CD4-positive, alpha-beta T cell (primary cell): ENCODE data around the gene CTLA4. TPM values are rescaled to one million over a fixed set of nuclear protein-coding genes. Genes with fewer than 3 reads are reported as not detected.

Source experiments
- ATAC-seq: fragments of 200-7000 bp; cut with Tn5 transposase; one replicate; pipeline ENCODE4 v1.10.0; 2022; ENCODE audit warnings: mild to moderate bottlenecking; ENCODE audit not compliant: poor library complexity
- CTCF ChIA-PET: fragments of 350-600 bp; sonication (Branson Sonifier 250); formaldehyde crosslinking; loops from one replicate; lab custom pipeline; 2021; ENCODE audit warnings: antibody characterized with exemption, inconsistent platforms; lab: Charles Lee
- POLR2A ChIA-PET: fragments of 350-600 bp; sonication (Branson Sonifier 250); formaldehyde crosslinking; loops from one replicate; lab custom pipeline; 2021; ENCODE audit warnings: antibody characterized with exemption, inconsistent platforms; lab: Charles Lee
- DNase-seq, 14 experiments: peaks; one replicate each; pipeline ENCODE4 v3.0.0-alpha.2; 2013 to 2020; ENCODE audit warnings: mixed read lengths in 2 of 14
- H3K27ac ChIP-seq, 2 donors: one replicate each; pipeline versions ENCODE4 v1.5.1 to v1.7.0; 2013; ENCODE audit warnings: low read length in 2 of 2, low read depth in 1 of 2, mild to moderate bottlenecking in 1 of 2
- H3K27me3 ChIP-seq, 2 experiments: 1 replicate in 1 of 2; 2 replicates in 1 of 2; pipeline versions ENCODE4 v1.6.1 to v1.7.0; 2013; ENCODE audit warnings: low read length in 2 of 2, control low read depth in 1 of 2, mild to moderate bottlenecking in 1 of 2, moderate library complexity in 1 of 2; ENCODE audit not compliant: insufficient read depth in 2 of 2, control insufficient read depth in 1 of 2
- H3K36me3 ChIP-seq: one replicate; pipeline ENCODE4 v1.6.1; 2013; ENCODE audit warnings: low read length, control low read depth; ENCODE audit not compliant: insufficient read depth
- H3K4me1 ChIP-seq: one replicate; pipeline ENCODE4 v1.6.1; 2013; ENCODE audit warnings: low read length, control low read depth; ENCODE audit not compliant: insufficient read depth
- H3K4me3 ChIP-seq: one replicate; pipeline ENCODE4 v1.5.1; 2013; ENCODE audit warnings: mild to moderate bottlenecking, low read length, moderate library complexity
- H3K9me3 ChIP-seq, 2 experiments: 1 replicate in 1 of 2; 2 replicates in 1 of 2; pipeline versions ENCODE4 v1.6.1 to v1.7.0; 2013; ENCODE audit warnings: low read length in 2 of 2, mild to moderate bottlenecking in 2 of 2, control low read depth in 1 of 2, moderate library complexity in 1 of 2; ENCODE audit not compliant: control insufficient read depth in 1 of 2, insufficient read depth in 1 of 2
- H3K27ac Mint-ChIP-seq: one replicate; pipeline ENCODE4 v1.8.0; 2020; ENCODE audit warnings: mixed read lengths
- H3K27me3 Mint-ChIP-seq: one replicate; pipeline ENCODE4 v1.8.0; 2021; ENCODE audit warnings: mixed read lengths
- H3K36me3 Mint-ChIP-seq: one replicate; pipeline ENCODE4 v1.8.0; 2021; ENCODE audit warnings: low read depth, mixed read lengths
- H3K4me1 Mint-ChIP-seq: one replicate; pipeline ENCODE4 v1.8.0; 2021; ENCODE audit warnings: low read depth, mixed read lengths
- H3K4me3 Mint-ChIP-seq: one replicate; pipeline ENCODE4 v1.8.0; 2020; ENCODE audit warnings: mild to moderate bottlenecking, mixed read lengths
- H3K9me3 Mint-ChIP-seq: one replicate; pipeline ENCODE4 v1.8.0; 2020; ENCODE audit warnings: mixed read lengths
- CTCF ChIP-seq: fragments of 200-600 bp; IDR thresholded peaks from one replicate; pipeline ENCODE4 v1.8.0; 2022; ENCODE audit warnings: antibody characterized with exemption, mild to moderate bottlenecking
- intact Hi-C, 2 experiments: fragments of 100-400 bp; cut with DNase I in 1 of 2; cut with micrococcal nuclease in 1 of 2; formaldehyde crosslinking; loops; one replicate each; pipeline versions ENCODE4 v1.15.1 to v1.9.0; 2023 to 2025; cut with DNase I, micrococcal nuclease
- total RNA-seq, 174 experiments: library from RNA in 2 of 174; stranded (reverse) in 2 of 174; gene quantifications; one replicate each; pipeline ENCODE4 v1.2.3 and lab custom pipeline; 2021 to 2026

CTLA4 gene
- total RNA-seq, 2 experiments from 2014 or later: 49.8 to 52.0 TPM

GRCh38 chr2:203909261-203909967, 41.8 kb downstream of the CTLA4 start:
- Histone ChIP-seq H3K4me3 (peak overlapping the region; percentile 39), H3K36me3 (no peaks in the 10 kb centered on the region), H3K27me3 (no peaks in the 10 kb centered on the region), H3K27ac (no peak overlapping the region), H3K9me3 (no peaks in the 10 kb centered on the region), H3K4me1 (peaks cover 13% of the 10 kb centered on the region)
- Mint-ChIP-seq H3K36me3 (no peaks in the 10 kb centered on the region), H3K4me1 (peaks cover 19% of the 10 kb centered on the region), H3K9me3 (no peaks in the 10 kb centered on the region), H3K27me3 (no peaks in the 10 kb centered on the region), H3K4me3 (peak overlapping the region; percentile 5), H3K27ac (peak overlapping the region; percentile 18)
- DNase-seq (peak in 7 of 14 experiments; percentile 10 to 70 (median 45)), ATAC-seq (peak; percentile 82)
- ChIA-PET CTCF (interaction anchor here (0.7 to 3.4 kb wide), 14 partner anchors 10 to 425 kb away, joined by 3 to 19 read pairs (median 4); partner anchors contain the start of gene CTLA4), POLR2A (interaction anchor here (0.7 to 1.7 kb wide), 10 partner anchors 35 to 429 kb away, joined by 3 to 10 read pairs (median 4); partner anchors contain the start of gene CTLA4)
- intact Hi-C loops: loop anchor here (1.0 to 2.0 kb wide), 5 partner anchors 41 to 685 kb away; no protein-coding TSS in a partner anchor
- peak; percentile 87 for TF ChIP-seq CTCF

- no peak overlapping the region for H3K27ac ChIP-seq
- ChIA-PET CTCF (interaction anchor here (0.7 to 3.4 kb wide), 13 partner anchors 10 to 425 kb away, joined by 3 to 19 read pairs (median 4); partner anchors contain the start of gene CTLA4), POLR2A (interaction anchor here (0.6 to 1.7 kb wide), 11 partner anchors 9 to 429 kb away, joined by 3 to 10 read pairs (median 4); partner anchors contain the start of gene CTLA4)
- H3K9me3 ChIP-seq: no peaks in the 10 kb centered on the region
- intact Hi-C loops: loop anchor here (1.0 to 10.0 kb wide), 6 partner anchors 41 to 1335 kb away; no protein-coding TSS in a partner anchor
- Mint-ChIP-seq H3K27ac (no peak overlapping the region), H3K4me1 (peaks cover 24% of the 10 kb centered on the region), H3K27me3 (no peaks in the 10 kb centered on the region), H3K9me3 (no peaks in the 10 kb centered on the region), H3K4me3 (no peak overlapping the region), H3K36me3 (no peaks in the 10 kb centered on the region)
- H3K4me1 ChIP-seq: peaks cover 17% of the 10 kb centered on the region
- TF ChIP-seq CTCF: peak; percentile 36
- ATAC-seq: no peak
- H3K4me3 ChIP-seq: no peak overlapping the region
- no peaks in the 10 kb centered on the region for H3K27me3 ChIP-seq
- DNase-seq: no peak
- H3K36me3 ChIP-seq: no peaks in the 10 kb centered on the region
These were observed 42.4 kb downstream of the CTLA4 start for GRCh38 chr2:203909974-203910373.

DNA sequence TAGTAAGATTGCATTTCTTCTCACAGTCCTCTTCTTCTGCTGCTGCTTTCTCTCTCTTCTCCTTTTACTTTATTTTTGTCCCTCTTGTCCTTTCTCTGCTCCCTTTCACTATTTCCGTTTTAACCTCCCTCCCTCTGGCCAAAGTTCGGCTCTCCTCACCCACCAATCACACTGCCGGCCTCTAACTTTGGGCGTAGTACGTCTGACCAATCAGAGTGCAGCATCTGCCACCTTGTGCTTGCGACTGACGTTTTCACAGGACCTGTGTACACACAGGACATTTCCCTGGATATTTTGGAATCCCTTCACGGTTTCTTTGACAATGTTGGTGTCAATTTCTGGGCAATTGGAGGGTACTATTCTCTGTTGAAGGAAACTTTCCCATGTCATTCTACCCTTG, 46.4 kb downstream of the CTLA4 start:
- intact Hi-C loops: loop anchor here in 1 of 2 experiments (10.0 kb wide), 1 partner anchor 1339 kb away; no protein-coding TSS in a partner anchor
- Mint-ChIP-seq H3K4me3 (peak overlapping the region; percentile 60), H3K27me3 (no peaks in the 10 kb centered on the region), H3K36me3 (no peaks in the 10 kb centered on the region), H3K27ac (no peak overlapping the region), H3K9me3 (no peaks in the 10 kb centered on the region), H3K4me1 (peaks cover 37% of the 10 kb centered on the region)
- Histone ChIP-seq H3K4me3 (no peak overlapping the region), H3K36me3 (no peaks in the 10 kb centered on the region), H3K9me3 (no peaks in the 10 kb centered on the region), H3K27me3 (no peaks in the 10 kb centered on the region), H3K27ac (no peak overlapping the region), H3K4me1 (peaks cover 14% of the 10 kb centered on the region)
- DNase-seq (peak in 1 of 14 experiments; percentile 17), ATAC-seq (no peak)
- CTCF ChIA-PET: no interaction called here
- TF ChIP-seq CTCF: no peak
- POLR2A ChIA-PET: interaction anchor here (0.6 to 1.0 kb wide), 3 partner anchors 23 to 44 kb away, joined by 3 to 5 read pairs (median 4); partner anchors contain the start of gene ICOS
